GM21515 (cell line): ENCODE results near the gene PPP2R2D.
"Not testable (repeated sequence)": the region's sequence is repeated elsewhere in the genome, so short reads cannot be mapped to it uniquely, and the experiment has no call there.

Source experiments
- ATAC-seq: cut with Tn5 transposase; IDR thresholded peaks from one replicate; pipeline ENCODE4 v1.9.1; 2021; ENCODE audit not compliant: unreplicated experiment

PPP2R2D gene

DNA sequence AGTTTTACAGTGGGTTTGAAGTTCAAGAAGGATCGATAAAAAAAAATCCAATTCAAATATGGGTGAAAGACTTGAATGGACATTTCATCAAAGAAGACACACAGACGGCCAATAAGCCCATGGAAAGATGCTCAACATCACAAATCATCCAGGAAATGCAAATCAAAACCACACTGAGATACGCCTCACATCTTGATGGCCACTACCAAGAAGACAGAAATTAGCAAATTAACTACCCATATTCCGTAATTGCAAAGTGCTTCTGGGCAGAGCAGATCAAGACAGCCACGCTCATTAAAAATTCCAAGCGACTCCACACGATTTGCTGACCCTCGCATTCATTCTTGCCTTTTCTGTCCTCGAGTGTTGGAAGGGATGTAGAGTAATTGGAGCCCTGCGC is 34.1 kb upstream of the PPP2R2D start:
- no peak for ATAC-seq

DNA sequence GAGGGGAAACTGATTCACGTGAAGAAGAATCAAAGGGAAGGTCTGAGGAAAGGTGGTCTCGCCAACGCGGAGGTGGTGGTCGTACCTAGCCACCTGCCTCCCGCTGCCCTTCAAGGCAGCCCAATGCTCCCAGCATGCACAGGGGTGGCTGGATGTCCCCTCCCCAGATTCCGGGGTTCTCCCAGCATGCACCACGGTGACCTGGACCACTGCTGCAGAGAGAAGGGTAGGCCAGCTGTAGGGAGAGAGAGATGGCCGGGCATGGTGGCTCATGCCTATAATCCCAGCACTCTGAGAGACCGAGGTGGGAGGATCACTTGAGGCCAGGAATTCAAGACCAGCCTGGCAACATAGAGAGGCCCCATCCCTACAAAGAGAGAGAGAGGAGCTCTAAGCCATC is 32.4 kb upstream of the PPP2R2D start:
- no peak for ATAC-seq

DNA sequence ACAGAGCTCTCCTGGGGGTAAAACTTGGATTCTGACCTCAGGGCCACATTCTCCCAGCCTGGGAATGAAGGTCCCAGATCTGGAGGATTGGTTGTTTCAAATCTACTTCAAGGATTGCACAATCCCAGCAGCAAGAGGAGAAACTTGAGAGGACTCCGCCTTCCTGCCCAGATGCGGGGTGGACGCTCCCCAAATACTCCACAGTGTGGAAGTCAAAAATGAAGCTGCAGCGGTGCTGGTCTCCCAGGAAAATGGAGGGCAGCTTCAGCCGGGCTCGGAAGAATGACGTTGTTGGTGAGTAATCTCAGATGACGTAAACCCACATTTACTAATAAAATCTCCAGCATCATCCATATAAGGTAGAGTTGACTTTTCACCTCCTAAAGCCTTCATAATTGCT is 31.5 kb upstream of the PPP2R2D start:
- ATAC-seq: no peak

DNA sequence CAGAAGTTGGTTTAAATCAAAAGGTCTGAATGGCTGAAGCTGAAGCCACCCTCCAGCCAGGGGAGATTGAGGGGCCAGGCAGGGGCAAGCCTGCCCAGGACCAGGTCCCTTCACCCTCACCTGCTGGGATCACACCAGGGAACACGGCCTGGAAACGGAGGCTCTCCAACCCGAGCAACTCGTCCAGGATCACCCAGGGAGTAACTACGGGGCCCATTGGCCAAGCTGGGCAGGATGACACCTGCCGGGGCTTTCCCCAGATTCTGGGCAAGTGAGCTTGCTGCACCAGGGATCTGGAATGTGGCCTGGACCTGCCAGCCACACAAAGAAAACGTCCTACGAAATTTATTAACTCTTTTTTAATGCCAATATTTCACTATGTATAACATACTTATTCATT is 30.4 kb upstream of the PPP2R2D start:
- no peak for ATAC-seq

DNA sequence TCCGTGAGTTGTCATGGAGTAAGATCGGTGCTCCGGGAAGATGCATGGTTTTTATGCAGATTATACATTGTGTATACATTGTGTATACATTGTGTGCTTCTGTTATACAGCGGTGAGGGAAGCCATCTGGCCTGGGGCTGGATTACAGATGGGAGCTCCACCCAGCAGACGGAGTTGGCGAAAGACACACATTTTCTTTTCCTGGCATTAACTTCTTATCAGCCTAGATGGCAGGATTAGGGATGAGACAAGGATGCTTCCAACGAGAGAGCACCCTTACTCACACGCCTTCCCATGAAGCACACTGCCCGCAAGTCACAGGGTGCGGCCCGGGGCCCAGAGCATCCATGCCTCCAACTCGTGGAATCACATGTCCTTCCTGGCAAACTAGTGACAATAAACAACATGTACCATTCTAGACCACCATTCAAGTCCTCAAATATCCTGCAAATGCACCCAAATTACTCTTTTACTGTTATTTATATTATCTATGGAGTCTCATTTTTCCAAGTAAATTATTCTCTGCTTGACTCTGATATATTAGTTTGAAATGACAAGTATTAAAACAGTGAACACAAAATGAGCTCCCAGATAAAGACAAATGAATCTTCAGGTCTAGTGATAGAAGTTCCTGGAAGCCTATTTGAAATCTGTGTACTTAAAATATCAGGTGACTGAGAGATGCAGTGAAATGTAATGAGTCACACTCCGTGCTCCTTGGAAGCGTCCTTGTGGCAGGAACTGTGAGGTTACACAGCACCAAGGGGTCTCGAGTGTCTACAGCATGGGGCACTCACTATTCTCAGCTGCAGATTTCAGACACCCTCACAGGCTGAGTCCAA is 29.8 kb upstream of the PPP2R2D start:
- no peak for ATAC-seq

DNA sequence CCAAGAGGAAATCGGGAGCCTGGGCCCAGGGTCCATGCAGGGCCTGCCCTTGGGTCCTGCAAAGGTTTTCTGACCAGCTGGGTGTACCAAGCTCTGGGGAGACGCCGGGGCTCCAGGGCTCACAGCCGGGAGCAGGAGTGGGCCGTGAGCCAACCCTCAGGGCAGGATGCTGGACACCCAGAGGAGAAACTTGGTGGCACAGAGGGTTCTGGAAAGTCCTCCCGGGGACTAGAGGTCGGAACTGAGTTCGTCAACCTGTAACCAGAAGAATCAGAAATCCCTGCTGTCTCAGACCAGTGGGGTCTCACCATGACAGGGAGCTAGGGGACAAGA is 29.2 kb upstream of the PPP2R2D start:
- no peak for ATAC-seq

DNA sequence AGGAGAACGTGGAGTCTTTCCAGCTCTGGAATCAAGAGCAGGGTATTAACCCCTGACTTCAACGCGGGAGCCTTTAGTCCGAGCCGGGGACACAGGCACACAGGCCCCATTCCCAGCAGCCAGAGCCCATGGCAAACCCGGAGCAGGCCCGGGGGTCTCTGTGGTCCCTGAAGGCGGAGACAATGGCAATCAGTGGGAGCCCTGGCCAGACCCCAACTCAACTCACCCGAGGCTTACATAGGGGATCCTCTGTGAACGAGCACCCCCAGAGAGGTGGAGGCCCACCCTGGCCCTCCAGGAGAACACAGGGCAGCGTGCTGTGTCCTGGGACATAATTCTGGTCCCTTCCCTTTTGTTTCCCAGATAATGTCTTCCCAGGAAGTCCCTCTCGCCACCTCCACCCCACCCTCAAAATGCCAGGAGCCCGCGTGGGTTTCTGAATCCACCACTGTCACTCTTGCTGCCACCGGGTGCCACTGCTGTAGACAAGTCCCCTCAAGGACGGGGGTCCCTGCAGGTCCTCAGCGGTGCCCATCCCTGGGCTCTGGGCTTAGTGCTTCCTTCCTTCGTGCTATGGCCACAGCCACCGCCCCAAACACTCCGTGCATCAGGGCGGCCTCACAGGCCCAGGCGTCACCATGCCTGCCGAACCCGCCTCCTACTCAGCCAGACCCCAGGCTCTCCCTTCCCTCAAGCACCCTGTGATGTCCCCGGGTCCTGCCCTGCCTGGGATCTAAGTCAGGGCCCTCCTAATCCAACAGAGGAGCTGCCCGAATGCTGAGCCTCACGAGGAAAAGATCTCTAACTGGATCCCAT is 28.6 kb upstream of the PPP2R2D start:
- ATAC-seq: no peak

DNA sequence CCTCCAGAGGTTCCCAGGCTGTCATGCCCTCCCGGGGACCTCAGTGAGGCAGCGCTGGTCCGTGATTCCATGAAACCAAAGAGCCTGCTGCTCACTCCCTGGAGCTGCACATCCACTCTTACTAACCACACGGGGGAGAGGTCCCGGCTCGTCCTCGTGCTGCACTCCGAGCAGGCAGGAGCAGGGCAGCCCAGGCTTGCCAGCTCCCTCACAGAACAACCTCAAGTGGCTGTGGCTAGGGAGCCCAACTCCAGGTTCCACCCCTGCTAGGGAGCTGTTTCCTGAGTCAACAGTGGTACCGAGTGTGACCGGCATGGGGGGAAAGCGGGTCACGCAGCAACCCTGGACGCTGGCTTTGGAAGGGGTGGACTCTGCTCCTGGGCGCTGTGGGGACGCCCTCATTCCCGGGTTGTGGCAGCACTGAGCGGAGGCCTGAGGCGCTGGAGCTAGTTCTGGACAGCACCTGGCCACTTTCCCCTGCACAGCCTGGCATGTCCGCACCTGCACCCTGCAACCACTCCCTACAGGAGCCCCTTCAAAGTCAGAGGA is 27.9 kb upstream of the PPP2R2D start:
- ATAC-seq: no peak

DNA sequence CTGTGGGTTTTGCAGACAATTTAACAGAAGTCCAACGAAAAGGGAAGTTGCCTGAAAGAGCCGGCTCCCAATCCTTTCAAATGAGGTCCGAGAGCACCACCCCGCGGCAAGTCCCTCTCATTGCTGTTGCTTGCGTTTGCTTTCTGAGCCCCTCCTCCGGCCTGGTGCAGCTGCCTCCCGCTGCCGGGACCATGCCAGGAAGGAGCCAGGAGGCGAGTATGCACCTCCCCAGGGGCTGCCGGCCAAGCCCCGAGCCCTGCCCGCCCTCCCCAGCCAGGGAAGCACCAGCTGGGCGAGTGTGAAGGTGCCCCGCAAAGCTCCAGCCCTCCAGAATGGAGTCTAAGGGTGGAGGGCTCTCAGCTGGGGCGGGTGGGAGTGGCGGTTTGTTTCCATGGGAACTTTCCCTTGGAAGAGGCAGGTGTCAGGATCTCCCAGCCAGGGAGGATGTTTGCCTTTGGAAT is 25.8 kb upstream of the PPP2R2D start:
- ATAC-seq: peak; percentile 87

DNA sequence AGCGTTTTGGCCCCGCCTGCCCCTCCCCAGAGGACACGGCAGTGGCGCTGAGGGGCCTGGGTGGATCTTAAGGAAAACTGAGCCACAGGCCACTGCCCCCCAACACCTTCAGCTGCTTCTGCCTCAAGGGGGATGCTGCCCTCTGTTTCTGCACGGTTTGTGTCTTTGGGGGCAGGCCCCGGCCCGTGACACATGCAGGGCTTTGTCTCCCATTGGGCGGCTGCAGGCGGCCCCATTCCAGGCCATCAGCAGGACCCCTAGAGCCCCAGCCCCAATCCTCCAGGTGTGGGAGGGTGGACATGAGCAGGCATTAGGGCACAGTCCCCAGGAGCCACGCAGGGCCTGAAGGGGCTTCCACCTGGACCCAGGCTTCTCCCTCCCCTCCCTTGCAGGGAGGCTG is 25.3 kb upstream of the PPP2R2D start:
- no peak for ATAC-seq

DNA sequence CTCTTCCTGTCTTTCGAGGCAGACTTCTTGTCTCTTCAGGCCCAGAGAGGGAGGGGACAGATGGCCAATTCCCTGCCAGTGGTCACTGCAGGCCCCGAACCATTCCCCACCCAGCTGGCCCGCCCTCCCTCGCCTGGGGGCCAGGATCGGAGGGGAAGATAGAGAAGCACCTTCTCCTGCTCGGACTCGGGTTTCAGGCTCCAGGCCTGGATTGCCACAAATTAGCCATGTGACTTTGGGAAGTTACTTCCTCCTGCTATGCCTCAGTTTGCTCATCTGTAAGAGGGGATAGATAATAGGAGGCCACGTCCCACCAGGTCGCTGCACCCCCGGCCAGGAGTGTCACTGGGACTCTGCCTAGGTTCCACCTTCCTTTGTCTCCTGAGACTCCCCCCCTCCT is 24.8 kb upstream of the PPP2R2D start:
- no peak for ATAC-seq

DNA sequence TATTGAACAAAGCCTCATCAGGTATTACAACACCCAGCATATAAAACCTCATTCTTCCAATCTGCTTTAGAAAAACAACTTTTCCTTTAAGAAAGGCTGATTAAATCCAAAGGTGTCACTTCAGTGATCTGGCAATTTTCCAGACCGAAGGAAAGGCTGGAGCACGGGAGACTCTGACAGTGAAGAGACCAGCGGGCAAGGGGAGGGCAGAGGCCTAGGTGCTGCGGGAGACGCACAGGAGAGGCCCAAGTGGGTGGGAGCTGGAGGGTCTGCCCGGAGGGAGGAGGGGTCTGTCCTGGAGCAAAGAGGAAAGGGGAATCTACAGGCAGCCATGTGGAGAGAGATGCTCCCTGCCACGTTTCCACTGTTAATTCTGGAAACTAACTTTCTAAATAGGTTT is 24.3 kb upstream of the PPP2R2D start:
- no peak for ATAC-seq

DNA sequence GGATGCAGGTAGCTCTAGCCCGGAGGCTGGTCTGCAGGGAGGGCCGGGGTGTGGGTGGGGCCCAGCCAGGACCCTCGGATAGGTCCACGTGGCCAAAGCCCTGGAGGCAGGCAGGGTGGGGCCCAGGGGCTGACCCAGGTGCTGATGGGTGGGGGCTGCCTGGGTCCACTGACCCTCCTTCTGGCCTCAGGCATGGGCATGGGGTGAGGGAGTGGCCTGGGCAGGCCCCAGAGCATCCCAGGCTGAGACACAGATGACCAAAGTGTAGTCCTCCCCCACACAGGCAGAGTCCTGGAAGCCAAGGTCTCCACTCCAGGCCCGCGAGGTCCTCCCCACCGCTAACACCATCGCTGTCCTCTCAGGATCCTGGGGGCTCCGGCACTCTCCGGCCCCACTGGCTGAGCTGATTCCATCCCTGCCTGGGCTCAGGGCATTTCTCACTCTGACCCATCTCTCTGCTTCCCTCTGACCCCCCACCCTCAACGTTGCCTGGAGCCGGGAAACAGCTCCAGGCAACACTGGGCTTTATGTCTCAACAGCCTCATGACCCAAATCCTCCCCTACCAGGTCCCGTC is 20.7 kb upstream of the PPP2R2D start:
- no peak for ATAC-seq

DNA sequence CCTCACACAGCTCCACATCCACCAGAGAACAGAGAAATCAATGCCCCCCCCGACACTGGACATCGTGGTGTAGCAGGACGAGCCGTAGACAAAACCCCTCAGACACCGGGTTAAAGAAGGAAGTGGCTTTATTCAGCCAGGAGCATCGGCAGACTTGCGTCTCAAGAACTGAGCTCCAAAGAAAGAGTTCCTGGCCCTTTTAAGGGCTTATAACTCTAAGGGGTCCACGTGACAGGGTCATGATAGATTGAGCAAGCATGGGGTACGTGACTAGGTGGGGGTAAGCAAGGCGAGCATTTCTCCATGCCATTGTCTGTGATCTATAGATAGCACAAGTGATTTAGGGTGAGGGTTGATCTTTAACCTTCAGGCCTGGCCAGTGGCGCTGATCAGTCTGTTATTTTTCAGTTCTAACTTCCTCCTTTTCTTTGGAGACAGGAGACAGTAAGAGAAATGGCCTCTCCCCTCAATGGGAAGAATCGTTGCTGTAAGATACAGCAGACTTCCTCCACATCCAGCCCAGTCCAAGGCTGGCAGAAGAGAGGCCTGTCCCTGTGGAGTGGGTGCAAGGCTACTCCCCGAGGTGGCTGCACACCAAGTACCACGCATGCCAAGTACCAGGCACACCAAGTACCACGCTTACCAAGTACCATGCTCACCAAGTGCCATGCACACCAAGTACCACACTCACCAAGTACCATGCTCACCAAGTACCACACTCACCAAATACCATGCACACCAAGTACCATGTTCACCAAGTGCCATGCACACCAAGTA is 19.5 kb upstream of the PPP2R2D start:
- no peak for ATAC-seq

DNA sequence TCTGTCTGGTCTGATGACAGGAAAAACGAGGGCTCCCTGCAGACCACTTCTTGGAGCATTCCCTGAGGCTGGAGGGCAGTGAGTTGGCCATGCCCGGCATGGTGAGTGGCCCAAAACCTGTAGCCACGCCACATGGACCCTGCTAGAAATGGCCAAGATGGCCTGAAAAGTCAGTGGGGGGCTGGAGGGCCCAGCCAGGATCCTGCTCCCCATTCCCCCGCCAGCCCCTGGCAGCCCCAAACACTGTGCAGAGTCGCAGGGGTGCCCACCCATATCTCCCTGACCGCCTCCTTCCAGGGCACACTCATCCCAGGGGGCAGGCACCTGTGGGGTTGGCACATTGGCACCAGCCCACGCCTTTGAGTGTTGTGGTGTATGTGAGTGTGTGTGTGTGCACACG is 18.7 kb upstream of the PPP2R2D start:
- no peak for ATAC-seq

DNA sequence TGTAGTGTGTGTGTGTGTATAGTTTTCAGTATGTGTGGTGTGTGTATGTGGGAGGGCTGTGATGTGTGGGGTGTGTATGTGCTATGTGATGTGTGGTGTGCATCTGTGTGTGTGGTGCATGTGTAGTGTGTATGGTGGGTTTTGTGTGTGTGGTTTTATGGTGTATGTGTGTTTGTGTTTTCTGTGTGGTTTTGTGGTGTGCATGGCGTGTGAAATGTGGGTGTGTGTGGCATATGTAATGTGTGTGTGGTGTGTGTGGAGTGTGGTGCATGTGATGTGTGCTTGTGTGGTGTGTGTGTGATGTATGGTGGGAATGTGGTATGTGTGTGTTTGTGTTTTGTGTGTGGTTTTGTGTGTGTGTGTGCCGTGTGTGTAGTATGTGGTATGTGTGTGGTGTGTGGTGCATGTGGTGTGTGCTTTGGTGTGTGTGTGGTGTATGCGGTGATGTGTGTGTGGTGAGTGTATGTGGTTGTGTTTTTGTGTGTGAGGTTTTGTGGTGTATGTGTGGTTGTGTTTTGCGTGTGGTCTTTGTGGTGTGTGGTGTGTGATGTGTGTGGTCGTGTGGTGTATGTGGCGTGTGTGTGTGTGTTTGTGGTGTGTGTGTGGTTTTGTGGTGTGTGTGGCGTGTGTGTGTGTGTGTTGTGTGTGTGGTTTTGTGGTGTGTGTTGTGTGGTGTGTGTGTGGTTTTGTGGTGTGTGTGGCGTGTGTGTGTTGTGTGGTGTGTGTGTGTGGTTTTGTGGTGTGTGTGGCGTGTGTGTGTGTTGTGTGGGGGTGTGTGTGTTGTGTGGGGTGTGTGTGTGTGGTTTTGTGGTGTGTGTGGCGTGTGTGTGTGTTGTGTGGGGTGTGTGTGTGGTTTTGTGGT is 18.0 kb upstream of the PPP2R2D start:
- ATAC-seq: no peak

DNA sequence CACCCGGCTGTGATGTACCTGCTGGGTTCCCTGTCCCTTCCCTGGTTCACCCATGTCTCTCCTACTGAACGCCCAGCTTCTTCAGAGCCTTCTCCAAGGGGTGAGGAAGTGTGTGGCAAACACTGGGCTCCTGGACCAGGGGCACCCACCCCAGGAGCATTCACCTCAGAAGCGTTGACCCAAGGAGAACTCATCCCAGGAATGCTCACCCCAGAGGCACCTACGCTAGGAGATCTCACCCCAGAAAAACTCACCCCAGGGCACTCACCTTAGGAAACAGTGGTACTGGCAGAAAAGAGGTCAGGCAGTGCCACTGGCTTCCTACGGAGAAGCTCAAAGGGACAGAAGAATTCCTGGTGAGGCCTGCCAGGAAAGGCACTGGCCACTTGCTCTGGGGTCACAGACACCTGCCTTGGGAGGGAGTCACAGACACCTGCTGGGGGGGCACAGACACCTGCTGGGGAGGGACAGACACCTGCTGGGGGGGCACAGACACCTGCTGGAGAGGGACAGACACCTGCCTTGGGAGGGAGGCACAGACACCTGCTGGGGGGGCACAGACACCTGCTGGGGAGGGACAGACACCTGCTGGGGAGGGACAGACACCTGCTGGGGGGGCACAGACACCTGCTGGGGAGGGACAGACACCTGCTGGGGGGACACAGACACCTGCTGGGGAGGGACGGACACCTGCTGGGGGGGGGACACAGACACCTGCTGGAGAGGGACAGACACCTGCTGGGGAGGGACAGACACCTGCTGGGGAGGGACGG is 17.0 kb upstream of the PPP2R2D start:
- not testable (repeated sequence) for ATAC-seq

DNA sequence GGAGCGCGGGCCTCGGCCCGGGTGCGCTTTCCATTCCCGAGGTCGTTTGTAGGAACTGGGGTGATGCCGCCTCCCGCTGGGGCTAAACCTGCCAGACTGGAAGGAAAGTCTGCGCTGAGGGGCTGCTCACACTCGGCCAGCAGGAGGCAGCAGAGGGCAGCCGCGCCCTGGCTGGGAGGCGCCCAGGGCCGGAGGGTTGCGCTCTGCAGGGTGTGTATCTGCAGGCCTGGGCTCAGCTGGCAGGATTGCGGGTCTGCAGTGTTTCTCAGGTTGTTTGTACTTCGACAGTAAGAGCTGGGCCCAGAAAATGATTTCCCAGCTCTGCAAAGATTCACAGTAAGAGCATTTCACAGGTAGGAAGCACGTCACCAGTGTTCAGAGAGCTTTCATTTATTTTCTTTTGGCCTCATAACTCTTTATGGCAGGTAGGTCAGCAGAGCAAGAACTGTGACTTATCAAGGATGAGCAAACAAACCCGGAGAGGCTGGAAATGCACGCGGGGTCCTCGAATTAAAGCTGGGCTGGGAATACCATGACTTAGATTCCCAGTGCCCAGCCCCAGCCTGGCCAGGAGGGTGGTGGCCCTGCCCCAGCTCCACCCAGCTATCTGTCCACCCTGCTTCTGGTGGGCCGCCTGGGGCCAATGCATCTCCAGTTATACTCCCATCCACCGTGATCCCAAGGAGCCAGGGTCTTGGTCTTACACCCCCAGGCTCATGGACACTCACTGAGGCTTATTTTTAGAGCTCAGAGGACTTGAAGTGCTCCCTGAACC is 15.2 kb upstream of the PPP2R2D start:
- ATAC-seq: peak; percentile 97

DNA sequence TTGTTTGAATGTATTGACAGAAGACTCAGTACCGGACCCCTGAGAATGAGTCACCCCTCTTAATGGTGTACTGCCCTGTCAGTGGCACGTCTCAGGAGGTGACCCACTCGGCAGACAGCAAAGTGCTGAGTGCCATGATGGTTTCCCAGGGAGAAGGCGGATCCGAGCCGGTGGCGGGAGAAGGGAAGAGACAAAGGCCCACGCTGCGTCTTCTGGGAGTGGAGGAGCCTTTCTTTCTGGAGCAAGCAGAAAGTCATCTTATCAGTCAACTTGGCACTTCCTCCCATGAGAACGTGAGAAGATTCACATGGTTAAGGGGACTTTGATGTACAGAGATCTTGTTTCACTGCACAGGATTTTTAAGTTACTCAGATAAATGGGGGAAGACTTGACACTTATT is 14.6 kb upstream of the PPP2R2D start:
- no peak for ATAC-seq
